NCI-H2029 treated with DMSO at 0.1 percent for 48 hours (cell line): ENCODE measurements around the gene FRAS1.
"Not testable (repeated sequence)": the region's sequence is repeated elsewhere in the genome, so short reads cannot be mapped to it uniquely, and the experiment has no call there.

Source experiments
- DNase-seq: peaks from one replicate; lab custom pipeline; 2025; lab: John Stamatoyannopoulos, UW

The FRAS1 gene

GRCh38 chr4:78100060-78100459 lies 42.9 kb downstream of the FRAS1 start:
- DNase-seq = no peak

- DNase-seq = no peak
These were observed 62.6 kb downstream of the FRAS1 start for GRCh38 chr4:78119698-78120097.

- DNase-seq = no peak
These were observed 63.2 kb downstream of the FRAS1 start for GRCh38 chr4:78120144-78120880.

- peak; percentile 42 for DNase-seq
These were observed 64.3 kb downstream of the FRAS1 start for GRCh38 chr4:78121338-78121904.

- not testable (repeated sequence) for DNase-seq
These were observed 68.8 kb downstream of the FRAS1 start for GRCh38 chr4:78125834-78126331.

GRCh38 chr4:78129383-78130108 lies 72.4 kb downstream of the FRAS1 start:
- no peak for DNase-seq

- DNase-seq = peak; percentile 14
These were observed 74.3 kb downstream of the FRAS1 start for GRCh38 chr4:78131403-78131802.

- no peak for DNase-seq
These were observed 79.3 kb downstream of the FRAS1 start for GRCh38 chr4:78136109-78137081.

GRCh38 chr4:78137532-78137931 lies 80.4 kb downstream of the FRAS1 start:
- no peak for DNase-seq

GRCh38 chr4:78138252-78138651 lies 81.1 kb downstream of the FRAS1 start:
- no peak for DNase-seq

GRCh38 chr4:78143634-78144033 lies 86.5 kb downstream of the FRAS1 start:
- no peak for DNase-seq

- no peak for DNase-seq
These were observed 87.9 kb downstream of the FRAS1 start for GRCh38 chr4:78145008-78145407.

- DNase-seq = no peak
These were observed 88.5 kb downstream of the FRAS1 start for GRCh38 chr4:78145622-78146021.

- DNase-seq = no peak
These were observed 92.8 kb downstream of the FRAS1 start for GRCh38 chr4:78149751-78150542.

GRCh38 chr4:78150543-78150864 lies 93.4 kb downstream of the FRAS1 start:
- DNase-seq = no peak

- no peak for DNase-seq
These were observed 95.7 kb downstream of the FRAS1 start for GRCh38 chr4:78152795-78153194.

- DNase-seq = no peak
These were observed 98.0 kb downstream of the FRAS1 start for GRCh38 chr4:78154972-78155590.

GRCh38 chr4:78155616-78156105 lies 98.5 kb downstream of the FRAS1 start:
- DNase-seq = no peak

- DNase-seq = no peak
These were observed 99.4 kb downstream of the FRAS1 start for GRCh38 chr4:78156520-78156919.

- DNase-seq = no peak
These were observed 105.2 kb downstream of the FRAS1 start for GRCh38 chr4:78162342-78162741.

- no peak for DNase-seq
These were observed 105.7 kb downstream of the FRAS1 start for GRCh38 chr4:78162821-78163220.
